Measurements from ENCODE around the gene ICE2.

ICE2 gene, protein sequence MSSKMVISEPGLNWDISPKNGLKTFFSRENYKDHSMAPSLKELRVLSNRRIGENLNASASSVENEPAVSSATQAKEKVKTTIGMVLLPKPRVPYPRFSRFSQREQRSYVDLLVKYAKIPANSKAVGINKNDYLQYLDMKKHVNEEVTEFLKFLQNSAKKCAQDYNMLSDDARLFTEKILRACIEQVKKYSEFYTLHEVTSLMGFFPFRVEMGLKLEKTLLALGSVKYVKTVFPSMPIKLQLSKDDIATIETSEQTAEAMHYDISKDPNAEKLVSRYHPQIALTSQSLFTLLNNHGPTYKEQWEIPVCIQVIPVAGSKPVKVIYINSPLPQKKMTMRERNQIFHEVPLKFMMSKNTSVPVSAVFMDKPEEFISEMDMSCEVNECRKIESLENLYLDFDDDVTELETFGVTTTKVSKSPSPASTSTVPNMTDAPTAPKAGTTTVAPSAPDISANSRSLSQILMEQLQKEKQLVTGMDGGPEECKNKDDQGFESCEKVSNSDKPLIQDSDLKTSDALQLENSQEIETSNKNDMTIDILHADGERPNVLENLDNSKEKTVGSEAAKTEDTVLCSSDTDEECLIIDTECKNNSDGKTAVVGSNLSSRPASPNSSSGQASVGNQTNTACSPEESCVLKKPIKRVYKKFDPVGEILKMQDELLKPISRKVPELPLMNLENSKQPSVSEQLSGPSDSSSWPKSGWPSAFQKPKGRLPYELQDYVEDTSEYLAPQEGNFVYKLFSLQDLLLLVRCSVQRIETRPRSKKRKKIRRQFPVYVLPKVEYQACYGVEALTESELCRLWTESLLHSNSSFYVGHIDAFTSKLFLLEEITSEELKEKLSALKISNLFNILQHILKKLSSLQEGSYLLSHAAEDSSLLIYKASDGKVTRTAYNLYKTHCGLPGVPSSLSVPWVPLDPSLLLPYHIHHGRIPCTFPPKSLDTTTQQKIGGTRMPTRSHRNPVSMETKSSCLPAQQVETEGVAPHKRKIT

GRCh38 chr15:60478566-60479360 lies at the start of gene ICE2:
Gene ICE2, minus strand, starts transcription at chr15:60479142. Its CDS starts 1,165 bp downstream, at chr15:60477977.
- peak; percentile 29 for DNase-seq

DNA sequence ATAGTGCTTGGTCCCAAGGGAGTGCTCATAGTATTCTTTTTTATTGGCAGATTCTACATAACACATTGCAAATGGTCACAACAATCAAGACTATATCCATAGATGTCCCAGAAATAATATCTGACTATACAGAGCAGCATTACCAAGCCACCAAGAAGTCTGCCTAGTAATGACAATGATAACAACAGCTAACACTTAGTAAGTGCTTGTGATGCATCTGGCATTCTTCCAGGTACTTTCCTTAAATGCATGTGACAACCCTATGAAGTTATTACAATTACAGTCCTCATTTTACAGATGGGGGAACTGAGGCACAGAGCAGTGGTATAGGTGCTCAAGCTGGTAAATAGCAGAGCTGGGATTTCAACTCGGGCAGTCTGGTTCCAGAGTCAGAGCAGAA lies 49.6 kb upstream of the ICE2 start:
- no peak for DNase-seq

DNA sequence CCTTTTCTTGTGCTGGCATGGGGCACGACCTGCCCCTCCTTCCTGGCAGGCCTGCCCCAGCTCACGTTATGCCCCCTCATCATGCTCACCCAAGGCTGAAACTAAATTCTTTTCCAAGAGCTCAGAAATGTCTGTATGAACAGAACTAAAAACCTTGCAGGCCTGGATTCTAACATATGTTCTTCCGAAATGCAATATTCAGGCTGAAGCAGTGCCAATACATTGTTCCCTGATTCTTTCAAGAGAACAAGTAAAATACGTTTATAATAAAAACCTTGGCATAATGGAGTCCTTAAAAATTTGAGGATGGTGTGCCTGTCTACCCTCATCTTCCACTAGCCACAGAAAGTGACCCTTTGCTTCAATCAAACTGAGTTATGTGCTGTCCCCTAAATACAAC lies 48.5 kb upstream of the ICE2 start:
- DNase-seq, result no peak

DNA sequence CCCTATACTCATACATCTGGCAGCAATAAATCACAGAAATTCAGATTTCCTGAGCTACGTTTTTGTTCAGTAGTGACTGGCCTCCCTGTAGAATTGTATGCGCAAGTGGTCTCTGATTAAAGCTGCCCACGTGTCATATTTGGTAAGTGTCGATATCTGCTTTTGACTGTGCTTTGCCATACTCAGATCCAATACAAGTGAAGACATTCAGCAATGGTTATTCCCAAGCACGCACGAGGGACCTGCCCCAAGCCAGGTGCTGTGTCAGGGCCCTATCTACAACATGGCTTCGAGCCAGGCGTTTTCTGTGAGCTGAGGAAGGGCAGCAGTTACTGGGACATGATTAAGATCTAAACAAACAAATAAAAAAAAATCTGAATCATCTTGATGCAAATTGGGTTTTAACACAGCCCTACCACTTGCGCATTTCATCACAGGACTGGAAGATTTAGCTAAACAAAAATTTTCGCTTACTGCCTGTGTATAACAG lies 47.2 kb upstream of the ICE2 start:
- no peak for DNase-seq

- no peak for DNase-seq
Measured at GRCh38 chr15:60525341-60526039, 46.5 kb upstream of the ICE2 start.

DNA sequence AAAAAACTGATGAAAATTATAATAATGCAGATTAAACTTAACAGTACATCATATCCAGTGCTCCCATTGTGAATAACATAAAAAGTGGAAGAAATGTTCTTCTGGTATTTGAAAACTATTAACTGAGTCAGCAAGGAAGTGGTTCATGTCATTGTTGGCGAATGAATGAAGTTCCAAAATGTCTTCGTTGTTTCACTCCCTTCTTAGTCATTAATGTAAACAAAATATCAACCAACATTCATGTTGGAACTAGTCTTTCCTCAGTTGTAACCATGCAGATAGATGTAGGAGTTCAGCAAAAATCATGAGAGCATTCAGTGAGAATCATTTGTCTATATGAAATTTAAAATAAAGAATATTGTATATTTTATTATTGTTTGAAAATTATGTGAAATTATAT lies 44.1 kb upstream of the ICE2 start:
- DNase-seq, result no peak

- no peak for DNase-seq
Measured at GRCh38 chr15:60520825-60521368, 42.0 kb upstream of the ICE2 start.

- no peak for DNase-seq
Measured at GRCh38 chr15:60520013-60520824, 41.3 kb upstream of the ICE2 start.

DNA sequence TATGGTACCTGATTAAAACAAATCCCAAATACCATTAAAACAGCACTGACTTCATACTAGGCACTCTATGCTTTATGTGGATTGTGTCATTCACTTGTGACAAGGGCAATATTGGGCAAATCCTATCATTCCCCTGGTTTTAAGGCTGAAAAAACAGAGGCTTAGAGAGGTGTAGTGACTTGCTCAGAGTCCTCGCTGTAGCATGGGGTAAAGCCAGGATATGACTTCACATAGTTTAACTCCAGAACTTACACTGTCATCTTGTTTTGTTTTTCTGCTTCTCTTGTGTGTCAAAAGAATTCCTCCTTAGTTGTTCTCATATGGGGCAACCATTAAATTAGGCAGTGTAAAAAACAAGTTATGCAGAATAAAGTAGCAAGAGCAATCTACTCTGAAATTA lies 40.3 kb upstream of the ICE2 start:
- DNase-seq, result no peak

- DNase-seq, result no peak
Measured at GRCh38 chr15:60518511-60518910, 39.6 kb upstream of the ICE2 start.

- no peak for DNase-seq
Measured at GRCh38 chr15:60514261-60514881, 35.4 kb upstream of the ICE2 start.

DNA sequence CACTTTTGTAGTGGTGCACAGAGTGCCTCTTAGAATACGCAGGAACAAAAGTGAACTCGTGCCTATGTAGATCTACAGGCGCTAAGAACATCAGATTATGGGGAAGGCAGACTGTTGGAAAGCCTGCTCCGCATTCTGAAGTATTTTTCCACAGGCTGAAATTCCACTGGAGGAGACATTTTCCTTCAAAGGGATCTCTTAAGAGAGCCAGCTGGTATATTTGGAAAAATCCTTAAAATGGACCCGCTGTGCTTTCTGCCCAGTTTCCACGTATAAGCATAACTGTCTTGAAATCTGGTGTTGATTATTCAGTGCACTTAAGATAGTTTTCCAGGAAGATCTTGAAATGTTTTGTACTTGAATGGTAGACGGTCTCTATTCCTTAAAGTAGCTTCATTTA lies 34.7 kb upstream of the ICE2 start:
- no peak for DNase-seq

DNA sequence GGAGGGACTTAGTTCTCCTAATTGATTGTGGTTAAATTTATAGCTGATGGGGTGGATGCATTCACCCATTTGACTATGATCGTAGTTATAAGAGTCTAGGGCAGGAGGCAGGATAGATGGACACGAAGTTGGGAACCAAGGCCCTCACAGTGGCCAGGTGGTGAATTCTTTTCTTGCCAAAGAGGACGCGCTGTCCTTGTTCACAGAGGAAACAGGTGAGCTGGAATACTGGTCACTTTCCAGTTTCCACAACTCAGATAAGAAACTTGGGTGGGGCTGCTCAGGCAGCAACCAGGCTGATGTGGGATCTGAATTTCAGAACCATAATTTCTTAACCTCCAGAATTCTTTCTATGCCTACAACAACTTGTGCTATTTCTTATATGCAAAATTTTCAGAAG lies 34.0 kb upstream of the ICE2 start:
- DNase-seq, result no peak

DNA sequence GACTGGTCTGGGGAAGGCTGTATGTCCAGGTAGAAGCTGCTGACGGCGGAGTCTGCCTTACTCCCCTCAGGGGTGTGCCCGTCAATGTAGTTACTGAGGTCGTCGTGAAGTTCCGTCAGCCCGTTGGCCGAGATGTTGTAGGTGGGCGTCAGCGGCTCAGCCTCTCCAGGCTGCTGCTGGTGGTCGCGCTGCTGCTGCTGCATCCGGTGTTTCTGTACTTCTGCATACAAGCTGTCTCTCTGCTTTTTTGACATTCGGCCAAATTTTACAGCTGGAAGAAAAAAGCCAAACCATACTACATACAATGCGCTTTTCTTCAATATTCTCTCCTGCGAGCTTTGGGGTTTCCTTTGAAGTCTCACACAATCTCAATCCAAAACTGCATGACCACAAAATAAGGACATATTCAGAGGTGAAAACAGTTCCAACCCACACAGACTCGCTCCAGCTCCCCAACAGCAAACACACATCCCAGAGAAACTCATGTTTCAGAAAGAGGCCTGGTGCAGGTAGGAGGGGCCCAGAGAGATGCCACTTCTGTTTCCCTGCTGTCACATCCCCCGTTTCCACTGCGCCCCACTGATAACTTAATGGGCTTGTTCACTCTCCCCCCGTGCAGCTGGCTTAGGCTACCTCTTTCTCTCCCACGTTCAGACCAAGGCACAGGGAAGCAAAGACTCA lies 32.5 kb upstream of the ICE2 start:
- no peak for DNase-seq

DNA sequence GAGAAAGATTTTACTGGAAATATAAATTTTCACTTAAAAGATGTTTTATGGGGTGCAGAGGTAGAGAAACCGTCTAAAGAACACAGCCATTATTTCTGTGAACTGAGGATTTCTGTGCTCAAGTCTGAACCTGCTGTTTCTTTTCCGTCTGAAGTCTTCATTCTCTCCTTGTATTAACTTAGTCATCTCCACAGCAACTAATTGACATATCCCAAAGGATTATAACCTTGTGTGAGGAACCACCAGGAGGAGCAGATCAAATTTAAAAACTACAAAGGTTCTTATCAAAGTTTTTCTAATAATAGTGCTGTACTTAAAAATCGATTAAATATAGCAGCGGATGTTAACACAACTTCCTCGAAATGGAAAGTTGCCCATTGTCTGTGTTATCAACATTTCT lies 31.1 kb upstream of the ICE2 start:
- no peak for DNase-seq

DNA sequence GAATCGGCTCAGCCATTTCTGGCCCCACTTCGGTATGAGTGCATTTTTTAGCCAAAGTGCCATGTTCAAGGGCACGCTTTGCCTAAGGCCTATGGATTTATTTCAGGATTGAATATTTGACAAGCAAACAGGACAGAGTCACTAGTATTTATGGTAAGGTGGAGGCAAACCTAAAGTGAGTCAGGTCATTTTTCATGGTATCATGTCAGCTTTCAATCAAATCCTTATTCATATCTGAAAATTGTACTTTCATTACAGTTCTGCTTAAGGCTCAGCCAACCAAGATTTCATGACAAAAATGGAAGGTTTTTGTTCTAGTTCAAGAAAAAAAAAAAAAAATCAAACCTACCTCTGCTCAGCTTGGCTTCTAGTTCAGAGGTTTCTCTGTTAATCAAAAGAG lies 30.5 kb upstream of the ICE2 start:
- DNase-seq, result no peak

GRCh38 chr15:60508442-60508841 lies 29.5 kb upstream of the ICE2 start:
- no peak for DNase-seq

DNA sequence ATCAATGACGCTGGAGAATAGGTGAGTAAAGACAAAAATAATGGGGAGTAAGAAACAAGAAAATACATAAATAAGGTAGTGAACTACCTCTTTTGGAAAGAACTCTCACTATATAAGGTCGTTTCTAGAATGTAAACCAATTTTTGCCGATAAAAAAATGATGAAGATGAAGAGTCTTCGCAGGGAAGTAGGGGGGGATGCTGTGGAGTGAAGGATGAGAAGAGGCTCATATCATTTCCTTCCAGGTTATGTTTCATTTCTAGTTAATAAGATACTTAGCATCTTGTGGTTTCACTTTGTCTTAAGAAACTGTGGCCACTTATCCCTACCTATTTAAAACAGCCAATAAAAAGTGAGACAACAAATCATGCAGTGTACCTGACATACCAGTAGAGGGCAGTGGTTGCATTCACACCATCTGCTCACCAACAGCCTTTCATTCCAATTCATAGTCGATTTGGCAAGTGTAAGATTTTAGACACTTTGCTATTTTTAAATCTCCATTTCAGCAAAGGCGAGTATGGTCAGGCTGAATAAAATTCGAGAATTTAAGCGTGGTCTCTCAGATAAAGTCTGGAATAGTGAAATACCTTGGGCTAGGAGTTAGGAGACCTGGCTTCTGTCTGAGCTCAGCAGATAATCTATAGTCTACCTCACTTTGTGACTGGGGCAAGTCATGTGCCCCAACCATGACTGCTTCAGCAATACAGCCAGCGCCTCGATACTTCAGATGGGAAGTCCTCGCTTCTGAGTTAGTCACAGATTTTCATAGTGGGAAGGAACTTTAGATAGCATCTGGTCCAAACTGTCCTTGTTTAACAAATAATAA lies 28.9 kb upstream of the ICE2 start:
- DNase-seq, result no peak

GRCh38 chr15:60496853-60497252 lies 17.9 kb upstream of the ICE2 start:
- DNase-seq, result no peak

Measured in SIG-M5 (cell line).